CD8-positive, alpha-beta memory T cell (primary cell): ENCODE results near the gene ACSS2. TPM values are rescaled to one million over a fixed set of nuclear protein-coding genes. Genes with fewer than 3 reads are reported as not detected.

Experiments used
- polyA plus RNA-seq: library from polyadenylated mRNA; unstranded; fragments of 300-500 nt; fragmentation: Illumina TruSeq; gene quantifications from one replicate; pipeline ENCODE4 v1.2.3, GENCODE V29; 2021
- total RNA-seq, 2 experiments: library from RNA; stranded (reverse); gene quantifications; one replicate each; pipeline ENCODE4 v1.2.3, GENCODE V29; 2021

ACSS2 gene
- total and polyA plus RNA-seq, 3 experiments from 2014 or later: 5.3 to 7.2 (median 6.0) TPM

Other genes with a start within 250 kb of the ACSS2 start
- 10 to 100 TPM; 24.9 to 26.3 TPM for gene PIGU, start 199.5 kb upstream of the ACSS2 start, total RNA-seq
- gene PIGU, start 199.5 kb upstream of the ACSS2 start, polyA plus RNA-seq: 33.0 TPM
- gene TP53INP2, start 172.3 kb upstream of the ACSS2 start, total RNA-seq: 1 to 10 TPM; 3.5 to 3.6 TPM
- 1.1 TPM for gene TP53INP2, start 172.3 kb upstream of the ACSS2 start, polyA plus RNA-seq
- gene NCOA6, start 51.0 kb upstream of the ACSS2 start, total RNA-seq: 10 to 100 TPM; 22.7 to 23.1 TPM
- gene NCOA6, start 51.0 kb upstream of the ACSS2 start, polyA plus RNA-seq: 11.4 TPM
- gene GGT7, start 3.8 kb upstream of the ACSS2 start, total RNA-seq: 1 to 10 TPM; 8.2 to 10.0 TPM
- 1.7 TPM for gene GGT7, start 3.8 kb upstream of the ACSS2 start, polyA plus RNA-seq
- gene GSS, start 79.2 kb downstream of the ACSS2 start, total RNA-seq: 10 to 100 TPM; 63.0 to 65.2 TPM
- 38.8 TPM for gene GSS, start 79.2 kb downstream of the ACSS2 start, polyA plus RNA-seq
- under 1 TPM; 0.16 to 0.48 TPM for gene MYH7B, start 79.3 kb downstream of the ACSS2 start, total RNA-seq
- 0.26 TPM for gene MYH7B, start 79.3 kb downstream of the ACSS2 start, polyA plus RNA-seq
- gene TRPC4AP, start 216.2 kb downstream of the ACSS2 start, total RNA-seq: 10 to 100 TPM; 51.2 to 53.4 TPM
- 59.8 TPM for gene TRPC4AP, start 216.2 kb downstream of the ACSS2 start, polyA plus RNA-seq